K562 (cell line): ENCODE measurements around the gene SPTBN2. TPM values are rescaled to one million over a fixed set of nuclear protein-coding genes. Genes with fewer than 3 reads are reported as not detected.

Experiments
- polyA plus RNA-seq, 8 experiments: library from polyadenylated mRNA; depleted of rRNA in 4 of 8; stranded (reverse) in 5 of 8; unstranded in 3 of 8; fragments of >200 nt; fragmentation: Nextera tagmentation in 2 of 8; fragmentation: Illumina TruSeq in 1 of 8; extraction: Ambion mirVana in 2 of 8; extraction: Trizol in 1 of 8; gene quantifications; 2 replicates each; pipeline versions ENCODE4 v1.2.1 to v1.2.3, GENCODE V29; 2011 to 2014; ENCODE audit warnings: inconsistent platforms in 1 of 8, missing spikeins in 1 of 8
- small RNA-seq: library from RNA; depleted of rRNA; stranded (forward); fragments of <200 nt; gene quantifications from one replicate; pipeline ENCODE3, GENCODE V24; 2014
- total RNA-seq, 7 experiments: library from RNA; depleted of rRNA in 6 of 7; stranded (reverse); fragments of >200 nt in 6 of 7; fragmentation: Illumina TruSeq in 2 of 7; extraction: Trizol in 2 of 7; gene quantifications; 2 replicates each; pipeline versions ENCODE4 v1.2.1 to v1.2.3, GENCODE V29; 2011 to 2021; ENCODE audit warnings: low replicate concordance in 1 of 7

Gene SPTBN2
- total and polyA plus RNA-seq, 9 of the 15 experiments (the other 6 are each of a cell fraction or from before 2014, with no cell fraction given) = 0.38 to 56.5 (median 19.7) TPM

Small RNA genes within 50 kb of the gene (small RNA-seq; reads per million reads assigned to genes)
- not detected for gene RN7SL12P

Other genes with a start within 250 kb of the SPTBN2 start
Only the 7 nearest of the 14 such genes appear.
- 0.09 and 0.33 TPM in 2 replicates for gene CCDC87, start 136.2 kb downstream of the SPTBN2 start, total RNA-seq (2014; rRNA removed)
- 0.13 and 0.18 TPM in 2 replicates for gene CCDC87, start 136.2 kb downstream of the SPTBN2 start, total RNA-seq (2014; rRNA removed; fragmentation: Illumina TruSeq; extraction: Trizol)
- 0.25 and 0.30 TPM in 2 replicates for gene CCDC87, start 136.2 kb downstream of the SPTBN2 start, total RNA-seq (2015; rRNA removed; fragmentation: Illumina TruSeq; extraction: Trizol)
- 0.40 and 0.44 TPM in 2 replicates for gene CCDC87, start 136.2 kb downstream of the SPTBN2 start, total RNA-seq (2021)
- gene CCDC87, start 136.2 kb downstream of the SPTBN2 start, polyA plus RNA-seq (2011; rRNA removed) = 0.06 and 0.12 TPM in 2 replicates
- 0.12 and 0.33 TPM in 2 replicates for gene CCDC87, start 136.2 kb downstream of the SPTBN2 start, polyA plus RNA-seq (2014; fragmentation: Illumina TruSeq; extraction: Trizol)
- gene CCDC87, start 136.2 kb downstream of the SPTBN2 start, polyA plus RNA-seq (2014; fragmentation: Nextera tagmentation; extraction: Ambion mirVana) = under 1 TPM in 1 of 2 experiments, not detected in 1; 0.03 TPM
- 0.12 TPM in 1 of 2 replicates, not detected in the other for gene CCDC87, start 136.2 kb downstream of the SPTBN2 start, polyA plus RNA-seq (2014; rRNA removed)
- 28.3 and 31.0 TPM in 2 replicates for gene CCS, start 136.0 kb downstream of the SPTBN2 start, total RNA-seq (2014; rRNA removed)
- gene CCS, start 136.0 kb downstream of the SPTBN2 start, total RNA-seq (2014; rRNA removed; fragmentation: Illumina TruSeq; extraction: Trizol) = 14.1 and 15.9 TPM in 2 replicates
- gene CCS, start 136.0 kb downstream of the SPTBN2 start, total RNA-seq (2015; rRNA removed; fragmentation: Illumina TruSeq; extraction: Trizol) = 23.3 and 26.8 TPM in 2 replicates
- 30.5 and 31.6 TPM in 2 replicates for gene CCS, start 136.0 kb downstream of the SPTBN2 start, total RNA-seq (2021)
- gene CCS, start 136.0 kb downstream of the SPTBN2 start, polyA plus RNA-seq (2011; rRNA removed) = 33.1 and 47.0 TPM in 2 replicates
- gene CCS, start 136.0 kb downstream of the SPTBN2 start, polyA plus RNA-seq (2014; fragmentation: Illumina TruSeq; extraction: Trizol) = 18.7 and 23.7 TPM in 2 replicates
- gene CCS, start 136.0 kb downstream of the SPTBN2 start, polyA plus RNA-seq (2014; fragmentation: Nextera tagmentation; extraction: Ambion mirVana) = 1 to 10 TPM; 1.1 to 3.0 TPM
- 46.6 and 46.8 TPM in 2 replicates for gene CCS, start 136.0 kb downstream of the SPTBN2 start, polyA plus RNA-seq (2014; rRNA removed)
- 50.3 and 67.3 TPM in 2 replicates for gene RBM14, start 112.6 kb downstream of the SPTBN2 start, total RNA-seq (2014; rRNA removed)
- 39.7 and 42.5 TPM in 2 replicates for gene RBM14, start 112.6 kb downstream of the SPTBN2 start, total RNA-seq (2014; rRNA removed; fragmentation: Illumina TruSeq; extraction: Trizol)
- gene RBM14, start 112.6 kb downstream of the SPTBN2 start, total RNA-seq (2015; rRNA removed; fragmentation: Illumina TruSeq; extraction: Trizol) = 42.6 and 46.2 TPM in 2 replicates
- 131 and 141 TPM in 2 replicates for gene RBM14, start 112.6 kb downstream of the SPTBN2 start, total RNA-seq (2021)
- 23.3 and 46.7 TPM in 2 replicates for gene RBM14, start 112.6 kb downstream of the SPTBN2 start, polyA plus RNA-seq (2011; rRNA removed)
- 44.8 and 57.8 TPM in 2 replicates for gene RBM14, start 112.6 kb downstream of the SPTBN2 start, polyA plus RNA-seq (2014; fragmentation: Illumina TruSeq; extraction: Trizol)
- 1 to 10 TPM; 5.5 to 8.9 TPM for gene RBM14, start 112.6 kb downstream of the SPTBN2 start, polyA plus RNA-seq (2014; fragmentation: Nextera tagmentation; extraction: Ambion mirVana)
- gene RBM14, start 112.6 kb downstream of the SPTBN2 start, polyA plus RNA-seq (2014; rRNA removed) = 48.6 and 50.6 TPM in 2 replicates
- 81.6 and 109 TPM in 2 replicates for gene RBM4, start 90.5 kb downstream of the SPTBN2 start, total RNA-seq (2014; rRNA removed)
- 118 and 120 TPM in 2 replicates for gene RBM4, start 90.5 kb downstream of the SPTBN2 start, total RNA-seq (2014; rRNA removed; fragmentation: Illumina TruSeq; extraction: Trizol)
- gene RBM4, start 90.5 kb downstream of the SPTBN2 start, total RNA-seq (2015; rRNA removed; fragmentation: Illumina TruSeq; extraction: Trizol) = 111 and 112 TPM in 2 replicates
- 116 and 120 TPM in 2 replicates for gene RBM4, start 90.5 kb downstream of the SPTBN2 start, total RNA-seq (2021)
- gene RBM4, start 90.5 kb downstream of the SPTBN2 start, polyA plus RNA-seq (2011; rRNA removed) = 177 and 207 TPM in 2 replicates
- gene RBM4, start 90.5 kb downstream of the SPTBN2 start, polyA plus RNA-seq (2014; fragmentation: Illumina TruSeq; extraction: Trizol) = 115 and 122 TPM in 2 replicates
- gene RBM4, start 90.5 kb downstream of the SPTBN2 start, polyA plus RNA-seq (2014; fragmentation: Nextera tagmentation; extraction: Ambion mirVana) = 100 to 1,000 TPM; 223 to 233 TPM
- 131 and 146 TPM in 2 replicates for gene RBM4, start 90.5 kb downstream of the SPTBN2 start, polyA plus RNA-seq (2014; rRNA removed)
- 14.6 and 16.1 TPM in 2 replicates for gene RBM4B, start 51.3 kb downstream of the SPTBN2 start, total RNA-seq (2014; rRNA removed)
- gene RBM4B, start 51.3 kb downstream of the SPTBN2 start, total RNA-seq (2014; rRNA removed; fragmentation: Illumina TruSeq; extraction: Trizol) = 18.8 and 19.9 TPM in 2 replicates
- gene RBM4B, start 51.3 kb downstream of the SPTBN2 start, total RNA-seq (2015; rRNA removed; fragmentation: Illumina TruSeq; extraction: Trizol) = 23.3 and 23.8 TPM in 2 replicates
- 16.9 and 17.8 TPM in 2 replicates for gene RBM4B, start 51.3 kb downstream of the SPTBN2 start, total RNA-seq (2021)
- gene RBM4B, start 51.3 kb downstream of the SPTBN2 start, polyA plus RNA-seq (2011; rRNA removed) = 39.5 and 39.9 TPM in 2 replicates
- gene RBM4B, start 51.3 kb downstream of the SPTBN2 start, polyA plus RNA-seq (2014; fragmentation: Illumina TruSeq; extraction: Trizol) = 22.4 and 23.7 TPM in 2 replicates
- 10 to 100 TPM; 29.7 to 32.3 TPM for gene RBM4B, start 51.3 kb downstream of the SPTBN2 start, polyA plus RNA-seq (2014; fragmentation: Nextera tagmentation; extraction: Ambion mirVana)
- 31.7 and 33.0 TPM in 2 replicates for gene RBM4B, start 51.3 kb downstream of the SPTBN2 start, polyA plus RNA-seq (2014; rRNA removed)
- 41.3 and 41.5 TPM in 2 replicates for gene RCE1, start 114.2 kb upstream of the SPTBN2 start, total RNA-seq (2014; rRNA removed)
- gene RCE1, start 114.2 kb upstream of the SPTBN2 start, total RNA-seq (2014; rRNA removed; fragmentation: Illumina TruSeq; extraction: Trizol) = 8.8 and 10.6 TPM in 2 replicates
- gene RCE1, start 114.2 kb upstream of the SPTBN2 start, total RNA-seq (2015; rRNA removed; fragmentation: Illumina TruSeq; extraction: Trizol) = 17.8 and 18.7 TPM in 2 replicates
- gene RCE1, start 114.2 kb upstream of the SPTBN2 start, total RNA-seq (2021) = 26.3 and 27.7 TPM in 2 replicates
- gene RCE1, start 114.2 kb upstream of the SPTBN2 start, polyA plus RNA-seq (2011; rRNA removed) = 13.9 and 25.0 TPM in 2 replicates
- gene RCE1, start 114.2 kb upstream of the SPTBN2 start, polyA plus RNA-seq (2014; fragmentation: Illumina TruSeq; extraction: Trizol) = 15.1 and 20.9 TPM in 2 replicates
- gene RCE1, start 114.2 kb upstream of the SPTBN2 start, polyA plus RNA-seq (2014; fragmentation: Nextera tagmentation; extraction: Ambion mirVana) = 1 to 10 TPM in 1 of 2 experiments, under 1 TPM in 1; 0.75 to 3.0 TPM
- gene RCE1, start 114.2 kb upstream of the SPTBN2 start, polyA plus RNA-seq (2014; rRNA removed) = 31.1 and 31.9 TPM in 2 replicates
- 41.3 and 53.0 TPM in 2 replicates for gene LRFN4, start 127.8 kb upstream of the SPTBN2 start, total RNA-seq (2014; rRNA removed)
- gene LRFN4, start 127.8 kb upstream of the SPTBN2 start, total RNA-seq (2014; rRNA removed; fragmentation: Illumina TruSeq; extraction: Trizol) = 1.1 and 1.5 TPM in 2 replicates
- gene LRFN4, start 127.8 kb upstream of the SPTBN2 start, total RNA-seq (2015; rRNA removed; fragmentation: Illumina TruSeq; extraction: Trizol) = 19.4 and 23.0 TPM in 2 replicates
- gene LRFN4, start 127.8 kb upstream of the SPTBN2 start, total RNA-seq (2021) = 59.5 and 60.1 TPM in 2 replicates
- gene LRFN4, start 127.8 kb upstream of the SPTBN2 start, polyA plus RNA-seq (2011; rRNA removed) = 6.7 and 11.3 TPM in 2 replicates
- 1.1 and 9.0 TPM in 2 replicates for gene LRFN4, start 127.8 kb upstream of the SPTBN2 start, polyA plus RNA-seq (2014; fragmentation: Illumina TruSeq; extraction: Trizol)
- under 1 TPM; 0.10 to 0.14 TPM for gene LRFN4, start 127.8 kb upstream of the SPTBN2 start, polyA plus RNA-seq (2014; fragmentation: Nextera tagmentation; extraction: Ambion mirVana)
- 31.5 and 32.3 TPM in 2 replicates for gene LRFN4, start 127.8 kb upstream of the SPTBN2 start, polyA plus RNA-seq (2014; rRNA removed)